Erythroblast (primary cell): ENCODE data around the gene SMIM10L2A.

ENCODE experiments used
- GATA1 ChIP-seq: IDR thresholded peaks from 2 replicates; pipeline ENCODE4 v1.6.1; 2011; ENCODE audit warnings: low read depth, mild to moderate bottlenecking, control low read depth, low read length, moderate library complexity
- POLR2A ChIP-seq: IDR thresholded peaks from 2 replicates; pipeline ENCODE4 v1.6.1; 2011; ENCODE audit warnings: mild to moderate bottlenecking, low read length

DNA sequence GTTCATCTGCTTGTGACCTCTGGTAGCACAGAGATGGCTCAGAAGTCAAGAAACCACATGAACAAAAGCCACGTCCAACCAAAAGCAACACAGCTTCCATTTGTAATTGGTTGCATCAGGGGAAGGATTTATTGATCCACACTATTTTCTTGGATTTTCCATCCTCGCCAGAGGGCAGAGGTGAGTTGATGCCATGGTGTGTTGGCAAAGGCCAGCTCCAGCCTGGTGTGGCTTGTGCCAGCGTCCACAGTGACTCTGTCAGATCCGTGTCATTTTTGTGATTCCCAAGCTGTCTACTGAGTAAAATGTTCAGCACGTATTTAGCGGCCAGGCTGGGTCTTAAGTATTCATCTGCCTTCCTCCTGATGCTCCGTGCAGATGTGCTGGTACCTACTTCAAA lies 30.0 kb upstream of the SMIM10L2A start:
- no peak for TF ChIP-seq POLR2A
- TF ChIP-seq GATA1 = no peak
